Activated CD4-positive, alpha-beta T cell treated with anti-CD3 and anti-CD28 coated beads for 36 hours (primary cell): ENCODE data around the gene GFAP. TPM values are rescaled to one million over a fixed set of nuclear protein-coding genes. Genes with fewer than 3 reads are reported as not detected.
"Not testable (repeated sequence)": the region's sequence is repeated elsewhere in the genome, so short reads cannot be mapped to it uniquely, and the experiment has no call there.

ENCODE experiments used
- ATAC-seq: fragments of 200-7000 bp; cut with Tn5 transposase; one replicate; pipeline ENCODE4 v1.10.0; 2021; ENCODE audit warnings: mild to moderate bottlenecking, moderate library complexity
- CTCF ChIA-PET: fragments of 350-600 bp; sonication (Branson Sonifier 250); formaldehyde crosslinking; loops from one replicate; lab custom pipeline; 2021; ENCODE audit warnings: antibody characterized with exemption; lab: Charles Lee
- POLR2A ChIA-PET: fragments of 350-600 bp; sonication (Branson Sonifier 250); formaldehyde crosslinking; loops from one replicate; lab custom pipeline; 2021; ENCODE audit warnings: antibody characterized with exemption, inconsistent platforms; lab: Charles Lee
- DNase-seq: peaks from one replicate; pipeline ENCODE4 v3.0.0-alpha.2; 2020
- H3K27ac Mint-ChIP-seq: one replicate; pipeline ENCODE4 v1.8.0; 2021; ENCODE audit warnings: mixed read lengths
- H3K27me3 Mint-ChIP-seq: one replicate; pipeline ENCODE4 v1.8.0; 2021; ENCODE audit warnings: mixed read lengths
- H3K36me3 Mint-ChIP-seq: one replicate; pipeline ENCODE4 v1.8.0; 2021; ENCODE audit warnings: low read depth, mixed read lengths
- H3K4me1 Mint-ChIP-seq: one replicate; pipeline ENCODE4 v1.8.0; 2021; ENCODE audit warnings: mixed read lengths
- H3K4me3 Mint-ChIP-seq: one replicate; pipeline ENCODE4 v1.8.0; 2021; ENCODE audit warnings: mild to moderate bottlenecking, moderate library complexity, mixed read lengths
- H3K9me3 Mint-ChIP-seq: one replicate; pipeline ENCODE4 v1.8.0; 2021; ENCODE audit warnings: low read depth, mixed read lengths
- intact Hi-C, 2 experiments: fragments of 100-400 bp; cut with DNase I in 1 of 2; cut with micrococcal nuclease in 1 of 2; formaldehyde crosslinking; loops; one replicate each; pipeline versions ENCODE4 v1.14.2 to v1.15.1; 2022 to 2024; cut with DNase I, micrococcal nuclease
- total RNA-seq, 2 experiments: library from RNA; stranded (reverse); gene quantifications; one replicate each; pipeline ENCODE4 v1.2.3, GENCODE V29; 2021

Gene GFAP
- total RNA-seq, 2 experiments from 2014 or later = not detected

GRCh38 chr17:44945652-44946051, 30.4 kb upstream of the GFAP start:
- intact Hi-C loops = loop anchor here (2.0 to 5.0 kb wide), 3 partner anchors 27 to 282 kb away; no protein-coding TSS in a partner anchor
- H3K4me3 Mint-ChIP-seq = peak overlapping the region; percentile 90
- ChIA-PET CTCF (interaction anchor here (0.6 kb wide), 1 partner anchor 9 kb away, joined by 3 read pairs; no protein-coding TSS in a partner anchor), POLR2A (interaction anchor here (0.5 kb wide), 1 partner anchor 262 kb away, joined by 3 read pairs; no protein-coding TSS in a partner anchor)
- H3K36me3 Mint-ChIP-seq = peaks cover 15% of the 10 kb centered on the region
- not testable (repeated sequence) for H3K27ac Mint-ChIP-seq, H3K9me3 Mint-ChIP-seq, ATAC-seq, DNase-seq, H3K4me1 Mint-ChIP-seq, H3K27me3 Mint-ChIP-seq

DNA sequence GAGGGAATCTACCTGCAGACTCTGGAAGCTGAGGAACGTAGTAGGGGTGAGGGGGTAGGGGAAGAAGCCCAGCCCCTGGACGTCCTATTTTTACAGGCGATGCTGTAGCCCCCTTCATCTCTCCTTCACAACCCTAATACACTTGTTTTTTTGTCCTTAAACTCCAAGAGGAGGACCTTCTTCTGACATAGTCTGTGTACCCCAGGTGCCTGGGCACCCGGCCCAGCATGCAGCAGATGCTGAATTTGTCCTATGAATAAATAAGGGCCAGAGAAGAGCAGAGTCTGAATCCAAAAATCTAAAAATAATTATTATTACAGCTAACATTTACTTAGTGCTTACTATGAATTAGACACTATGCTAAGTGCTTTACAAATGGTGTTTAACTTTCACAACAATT, 27.2 kb upstream of the GFAP start:
- H3K27me3 Mint-ChIP-seq = no peaks in the 10 kb centered on the region
- ChIA-PET CTCF (interaction anchor here (1.0 kb wide), 1 partner anchor 11 kb away, joined by 3 read pairs; no protein-coding TSS in a partner anchor), POLR2A (no interaction called here)
- intact Hi-C loops = no loop called here
- no peaks in the 10 kb centered on the region for H3K9me3 Mint-ChIP-seq
- no peak for DNase-seq
- peaks cover 26% of the 10 kb centered on the region for H3K36me3 Mint-ChIP-seq
- H3K4me3 Mint-ChIP-seq = no peak overlapping the region
- no peak overlapping the region for H3K27ac Mint-ChIP-seq
- peaks cover 8% of the 10 kb centered on the region for H3K4me1 Mint-ChIP-seq
- ATAC-seq = no peak

DNA sequence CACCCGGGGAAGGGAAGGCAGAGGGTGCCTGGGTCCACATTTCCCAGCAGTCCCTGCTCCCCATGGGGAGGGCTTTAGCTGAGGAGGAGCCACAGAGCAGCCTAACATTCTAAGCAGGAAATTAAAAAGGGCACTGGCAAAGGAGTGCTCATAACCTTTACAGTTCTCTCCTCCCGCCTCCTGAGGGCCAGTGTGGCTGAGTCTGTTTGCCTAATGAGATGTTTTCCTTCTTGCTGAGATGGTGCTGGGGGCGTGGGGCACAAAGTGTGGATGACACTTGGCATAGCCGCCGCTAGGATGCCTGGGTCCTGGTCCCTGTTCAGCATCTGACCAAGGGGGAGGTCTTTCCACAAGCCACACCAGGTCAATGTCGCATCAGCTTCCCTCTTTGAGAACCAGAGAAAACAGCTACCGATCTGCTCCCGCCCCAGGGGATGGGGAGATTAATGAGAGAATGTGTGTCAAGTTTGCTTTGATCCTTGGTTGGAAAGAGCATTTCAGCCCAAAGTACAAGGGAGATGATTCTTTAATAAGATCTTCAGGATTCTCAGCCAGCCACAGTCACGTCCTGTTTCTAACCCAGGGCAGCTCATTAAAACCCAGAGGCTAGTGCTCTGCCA, 26.5 kb upstream of the GFAP start:
- no peak for ATAC-seq
- ChIA-PET POLR2A (no interaction called here), CTCF (interaction anchor here (0.5 to 1.0 kb wide), 2 partner anchors 11 to 111 kb away, joined by 3 read pairs; no protein-coding TSS in a partner anchor)
- Mint-ChIP-seq H3K27ac (no peak overlapping the region), H3K4me1 (peaks cover 11% of the 10 kb centered on the region), H3K36me3 (peaks cover 26% of the 10 kb centered on the region), H3K9me3 (no peaks in the 10 kb centered on the region), H3K27me3 (no peaks in the 10 kb centered on the region), H3K4me3 (no peak overlapping the region)
- intact Hi-C loops = no loop called here
- no peak for DNase-seq

DNA sequence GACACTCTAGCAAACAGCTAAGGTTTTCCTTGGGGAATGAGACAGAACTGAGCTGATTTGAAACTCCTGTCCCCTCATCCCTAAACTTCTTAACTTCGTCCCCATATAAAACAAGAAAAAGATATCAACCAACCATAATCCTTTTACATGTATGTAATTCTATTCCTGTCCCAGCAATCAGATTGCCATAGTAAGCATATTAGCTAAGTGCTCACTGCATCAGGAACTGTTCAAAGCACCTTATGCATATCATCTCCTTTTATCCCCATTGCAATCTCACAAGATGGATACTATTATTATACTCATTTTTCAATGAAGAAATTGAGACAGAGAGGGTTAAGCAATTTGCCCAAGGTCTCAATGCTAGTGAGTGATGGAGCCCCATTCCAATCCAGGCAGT, 25.5 kb upstream of the GFAP start:
- H3K4me3 Mint-ChIP-seq = no peak overlapping the region
- DNase-seq (no peak), ATAC-seq (no peak)
- H3K27me3 Mint-ChIP-seq = no peaks in the 10 kb centered on the region
- peaks cover 9% of the 10 kb centered on the region for H3K4me1 Mint-ChIP-seq
- no peak overlapping the region for H3K27ac Mint-ChIP-seq
- ChIA-PET CTCF (interaction anchor here (0.5 to 1.0 kb wide), 2 partner anchors 80 to 162 kb away, joined by 3 read pairs; no protein-coding TSS in a partner anchor), POLR2A (no interaction called here)
- no peaks in the 10 kb centered on the region for H3K9me3 Mint-ChIP-seq
- intact Hi-C loops = no loop called here
- peaks cover 22% of the 10 kb centered on the region for H3K36me3 Mint-ChIP-seq

GRCh38 chr17:44940317-44940716, 25.0 kb upstream of the GFAP start:
- H3K27ac Mint-ChIP-seq = no peak overlapping the region
- ChIA-PET CTCF (interaction anchor here (0.5 to 1.0 kb wide), 5 partner anchors 14 to 162 kb away, joined by 3 to 4 read pairs (median 3); no protein-coding TSS in a partner anchor), POLR2A (no interaction called here)
- peaks cover 9% of the 10 kb centered on the region for H3K4me1 Mint-ChIP-seq
- DNase-seq = no peak
- H3K27me3 Mint-ChIP-seq = no peaks in the 10 kb centered on the region
- peaks cover 27% of the 10 kb centered on the region for H3K36me3 Mint-ChIP-seq
- intact Hi-C loops = no loop called here
- no peaks in the 10 kb centered on the region for H3K9me3 Mint-ChIP-seq
- no peak for ATAC-seq
- no peak overlapping the region for H3K4me3 Mint-ChIP-seq

DNA sequence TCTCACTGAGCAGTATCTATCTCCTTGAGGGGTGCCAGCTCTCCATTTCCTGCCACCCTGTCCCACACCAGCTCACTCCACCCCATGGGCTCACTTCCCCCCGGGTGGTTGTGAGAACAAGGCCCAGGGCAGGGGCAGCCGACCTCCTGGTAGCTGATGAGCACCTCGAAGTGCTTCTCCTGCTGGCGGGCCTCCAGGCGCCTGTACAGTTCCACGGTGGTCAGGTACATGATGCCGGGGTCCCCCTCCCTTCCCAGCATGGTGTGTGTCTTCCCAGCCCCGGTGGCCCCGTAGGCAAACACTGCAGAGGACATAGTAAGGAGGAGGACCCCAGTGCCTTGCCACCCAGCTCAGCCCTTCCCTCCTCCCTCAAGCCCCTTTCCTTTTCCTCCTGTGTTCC, 19.8 kb upstream of the GFAP start:
- no peaks in the 10 kb centered on the region for H3K9me3 Mint-ChIP-seq
- intact Hi-C loops = no loop called here
- no peak for ATAC-seq
- peaks cover 6% of the 10 kb centered on the region for H3K4me1 Mint-ChIP-seq
- no peak for DNase-seq
- no peak overlapping the region for H3K4me3 Mint-ChIP-seq
- H3K27me3 Mint-ChIP-seq = no peaks in the 10 kb centered on the region
- peaks cover 38% of the 10 kb centered on the region for H3K36me3 Mint-ChIP-seq
- CTCF ChIA-PET = interaction anchor here (0.6 to 1.3 kb wide), 2 partner anchors 86 to 368 kb away, joined by 3 read pairs; no protein-coding TSS in a partner anchor
- POLR2A ChIA-PET = no interaction called here
- no peak overlapping the region for H3K27ac Mint-ChIP-seq

GRCh38 chr17:44934745-44935105, 19.4 kb upstream of the GFAP start:
- DNase-seq = no peak
- Mint-ChIP-seq H3K27me3 (no peaks in the 10 kb centered on the region), H3K4me1 (peaks cover 6% of the 10 kb centered on the region), H3K9me3 (no peaks in the 10 kb centered on the region), H3K4me3 (no peak overlapping the region), H3K36me3 (peaks cover 36% of the 10 kb centered on the region), H3K27ac (no peak overlapping the region)
- intact Hi-C loops = no loop called here
- POLR2A ChIA-PET = no interaction called here
- no peak for ATAC-seq
- CTCF ChIA-PET = interaction anchor here (0.6 kb wide), 1 partner anchor 368 kb away, joined by 3 read pairs; no protein-coding TSS in a partner anchor

GRCh38 chr17:44933824-44934744, 18.8 kb upstream of the GFAP start:
- POLR2A ChIA-PET = interaction anchor here (0.6 to 0.7 kb wide), 2 partner anchors 19 to 48 kb away, joined by 3 to 4 read pairs; no protein-coding TSS in a partner anchor
- Mint-ChIP-seq H3K36me3 (peaks cover 37% of the 10 kb centered on the region), H3K27ac (no peak overlapping the region), H3K27me3 (no peaks in the 10 kb centered on the region), H3K4me1 (peaks cover 6% of the 10 kb centered on the region), H3K9me3 (no peaks in the 10 kb centered on the region), H3K4me3 (no peak overlapping the region)
- DNase-seq (peak; percentile 0), ATAC-seq (no peak)
- CTCF ChIA-PET = interaction anchor here (0.6 kb wide), 1 partner anchor 52 kb away, joined by 3 read pairs; no protein-coding TSS in a partner anchor
- intact Hi-C loops = no loop called here

- Mint-ChIP-seq H3K36me3 (peaks cover 42% of the 10 kb centered on the region), H3K27me3 (no peaks in the 10 kb centered on the region), H3K4me3 (no peak overlapping the region), H3K27ac (no peak overlapping the region), H3K9me3 (no peaks in the 10 kb centered on the region), H3K4me1 (peaks cover 6% of the 10 kb centered on the region)
- POLR2A ChIA-PET = no interaction called here
- intact Hi-C loops = no loop called here
- ATAC-seq = no peak
- peak; percentile 2 for DNase-seq
- CTCF ChIA-PET = no interaction called here
These were observed 17.4 kb upstream of the GFAP start for GRCh38 chr17:44932787-44933097.

DNA sequence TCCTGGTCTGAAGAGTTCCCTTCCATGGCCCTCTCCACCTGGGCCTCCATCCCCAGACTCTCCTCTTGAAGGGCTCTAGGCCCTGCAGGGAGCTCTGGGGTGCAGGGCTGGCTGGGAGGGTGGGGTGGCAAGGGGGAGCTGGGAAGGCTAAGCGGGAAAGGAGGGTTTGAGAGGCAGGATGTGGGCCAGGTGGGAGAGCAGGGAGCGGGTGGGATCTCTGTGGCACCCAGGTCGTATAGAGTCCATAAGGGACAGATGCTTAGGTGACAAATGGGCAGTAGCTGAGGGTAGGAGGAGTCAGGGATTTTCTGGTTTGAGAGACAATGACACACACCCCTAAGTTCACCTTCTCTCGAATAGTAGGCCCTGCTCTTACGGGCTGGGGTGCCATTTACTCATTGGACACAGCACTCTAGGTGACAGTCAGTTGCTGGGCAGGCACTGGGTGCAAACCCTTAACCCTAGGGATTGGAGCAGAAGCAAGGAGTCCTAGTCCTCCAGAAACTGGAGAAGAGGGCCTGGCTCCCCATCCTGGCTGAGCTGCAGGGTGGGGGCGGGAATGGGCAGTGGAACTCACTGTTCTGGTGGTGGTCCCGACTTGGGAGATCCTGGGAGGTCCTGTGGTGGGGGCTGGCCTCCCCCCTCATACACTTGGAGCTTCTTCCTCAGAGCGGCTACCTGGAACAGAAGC, 16.9 kb upstream of the GFAP start:
- peak; percentile 1 for DNase-seq
- no peaks in the 10 kb centered on the region for H3K9me3 Mint-ChIP-seq
- H3K36me3 Mint-ChIP-seq = peaks cover 43% of the 10 kb centered on the region
- intact Hi-C loops = no loop called here
- H3K4me3 Mint-ChIP-seq = no peak overlapping the region
- peaks cover 6% of the 10 kb centered on the region for H3K4me1 Mint-ChIP-seq
- ATAC-seq = no peak
- ChIA-PET POLR2A (interaction anchor here (0.6 kb wide), 1 partner anchor 40 kb away, joined by 7 read pairs; no protein-coding TSS in a partner anchor), CTCF (interaction anchor here (1.8 kb wide), 1 partner anchor 12 kb away, joined by 7 read pairs; no protein-coding TSS in a partner anchor)
- no peak overlapping the region for H3K27ac Mint-ChIP-seq
- no peaks in the 10 kb centered on the region for H3K27me3 Mint-ChIP-seq

DNA sequence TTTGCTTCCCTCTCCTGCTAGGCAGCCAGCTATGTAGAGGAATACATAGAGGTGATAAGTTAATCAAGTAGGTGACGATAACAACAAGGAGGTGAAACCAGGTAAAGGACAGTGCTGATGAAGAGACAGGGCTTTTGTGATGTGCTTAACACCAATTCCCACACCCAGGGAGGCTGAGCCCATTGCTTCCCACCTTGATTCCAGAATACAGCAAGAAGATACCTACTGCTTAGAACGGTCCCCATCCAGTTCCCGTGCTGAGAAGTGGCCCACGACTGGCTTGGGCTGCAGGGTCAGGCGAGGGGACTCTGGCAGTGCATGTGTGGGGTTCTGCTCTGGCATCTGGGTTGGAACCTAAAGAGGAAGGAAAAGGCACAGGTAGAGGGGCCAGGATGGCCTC, 16.1 kb upstream of the GFAP start:
- no peak overlapping the region for H3K27ac Mint-ChIP-seq
- peak; percentile 1 for DNase-seq
- peaks cover 46% of the 10 kb centered on the region for H3K36me3 Mint-ChIP-seq
- intact Hi-C loops = no loop called here
- no peak for ATAC-seq
- no peaks in the 10 kb centered on the region for H3K27me3 Mint-ChIP-seq
- ChIA-PET CTCF (interaction anchor here (1.1 to 1.8 kb wide), 2 partner anchors 11 kb away, joined by 3 to 7 read pairs; no protein-coding TSS in a partner anchor), POLR2A (interaction anchor here (0.6 kb wide), 1 partner anchor 41 kb away, joined by 7 read pairs; no protein-coding TSS in a partner anchor)
- H3K9me3 Mint-ChIP-seq = no peaks in the 10 kb centered on the region
- H3K4me1 Mint-ChIP-seq = peaks cover 2% of the 10 kb centered on the region
- H3K4me3 Mint-ChIP-seq = no peak overlapping the region
